Suppressor macrophage treated with lipopolysaccharide for 4 hours (primary cell): ENCODE data around the gene PHACTR4.
"Not testable (repeated sequence)": the region's sequence is repeated elsewhere in the genome, so short reads cannot be mapped to it uniquely, and the experiment has no call there.

ENCODE experiments used
- DNase-seq: peaks from one replicate; pipeline ENCODE4 v3.0.0-alpha.2; 2020

PHACTR4 gene

DNA sequence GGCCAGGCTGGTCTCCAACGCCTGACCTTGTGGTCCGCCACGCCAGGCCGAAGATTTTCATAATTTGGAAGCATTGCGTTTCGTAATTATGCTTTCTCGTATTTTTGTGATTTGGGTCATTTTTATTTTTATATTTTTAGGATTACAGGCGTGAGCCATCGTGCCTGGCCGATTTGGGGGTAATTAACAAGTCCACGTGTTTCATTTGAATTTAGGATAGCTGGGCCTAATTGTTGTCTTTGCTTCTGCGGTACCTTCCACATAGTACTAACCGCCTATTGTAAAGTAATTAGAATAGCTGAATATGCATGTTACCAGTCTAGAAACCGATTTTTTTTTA, 137.3 kb downstream of the PHACTR4 start:
- no peak for DNase-seq

DNA sequence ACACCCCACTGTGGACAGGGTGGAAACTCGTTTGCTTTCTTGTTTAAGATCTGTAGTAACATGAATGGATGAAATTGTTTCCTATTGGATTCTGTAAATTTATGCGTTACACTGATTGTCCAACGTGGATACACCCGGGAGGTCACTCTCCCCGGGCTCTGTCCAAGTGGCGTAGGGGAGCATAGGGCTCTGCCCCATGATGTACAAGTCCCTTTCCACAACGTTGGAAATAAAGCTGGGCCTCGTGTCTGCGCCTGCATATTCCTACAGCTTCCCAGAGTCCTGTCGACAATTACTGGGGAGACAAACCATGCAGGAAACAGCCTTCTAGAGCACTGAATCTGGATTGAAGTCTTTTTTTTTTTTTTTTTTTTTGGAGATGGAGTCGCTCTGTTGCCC, 137.7 kb downstream of the PHACTR4 start:
- DNase-seq = peak; percentile 14

DNA sequence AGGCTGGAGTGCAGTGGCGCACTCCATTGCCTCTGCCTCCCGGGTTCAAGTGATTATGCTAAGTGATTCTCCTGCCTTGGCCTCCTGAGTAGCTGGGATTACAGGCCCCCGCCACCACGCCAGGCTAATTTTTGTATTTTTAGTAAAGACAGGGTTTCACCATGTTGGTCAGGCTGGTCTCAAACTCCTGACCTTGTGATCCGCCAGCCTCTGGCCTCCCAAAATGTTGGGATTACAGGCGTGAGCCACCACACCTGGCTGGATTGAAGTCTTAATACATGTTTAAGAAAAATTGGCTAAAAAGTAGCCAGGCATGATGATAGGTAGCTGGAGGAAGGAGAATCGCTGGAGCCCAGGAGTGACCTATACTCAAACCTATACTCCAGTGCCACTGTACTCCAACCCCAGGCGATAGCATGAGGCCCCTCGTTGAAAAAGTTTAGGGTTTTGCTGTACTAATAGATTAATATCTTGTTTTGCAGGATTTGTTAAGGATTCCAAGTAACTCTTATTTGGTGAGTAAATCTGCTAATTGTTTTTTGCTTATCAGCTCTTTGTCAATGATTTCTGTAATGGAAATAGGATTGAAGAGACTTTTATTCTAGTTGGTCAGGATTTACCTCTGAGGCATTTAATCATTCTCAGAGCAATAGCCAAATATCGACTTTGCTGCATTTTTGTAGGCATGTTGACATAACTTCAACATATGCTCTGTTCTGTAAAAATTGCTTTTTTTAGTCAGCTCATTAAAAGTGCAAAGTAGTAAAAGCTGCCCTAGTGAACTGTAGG, 138.3 kb downstream of the PHACTR4 start:
- no peak for DNase-seq

DNA sequence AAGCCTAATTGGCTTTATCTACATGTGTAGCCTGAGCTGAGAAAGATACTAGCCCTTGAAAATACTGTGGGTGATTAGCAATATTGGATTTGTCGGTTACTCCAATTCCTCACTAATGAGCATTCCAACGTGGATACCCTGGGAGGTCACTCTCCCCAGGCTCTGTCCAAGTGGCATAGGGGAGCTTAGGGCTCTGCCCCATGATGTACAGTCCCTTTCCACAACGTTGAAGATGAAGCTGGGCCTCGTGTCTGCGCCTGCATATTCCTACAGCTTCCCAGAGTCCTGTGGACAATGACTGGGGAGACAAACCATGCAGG, 138.9 kb downstream of the PHACTR4 start:
- no peak for DNase-seq

DNA sequence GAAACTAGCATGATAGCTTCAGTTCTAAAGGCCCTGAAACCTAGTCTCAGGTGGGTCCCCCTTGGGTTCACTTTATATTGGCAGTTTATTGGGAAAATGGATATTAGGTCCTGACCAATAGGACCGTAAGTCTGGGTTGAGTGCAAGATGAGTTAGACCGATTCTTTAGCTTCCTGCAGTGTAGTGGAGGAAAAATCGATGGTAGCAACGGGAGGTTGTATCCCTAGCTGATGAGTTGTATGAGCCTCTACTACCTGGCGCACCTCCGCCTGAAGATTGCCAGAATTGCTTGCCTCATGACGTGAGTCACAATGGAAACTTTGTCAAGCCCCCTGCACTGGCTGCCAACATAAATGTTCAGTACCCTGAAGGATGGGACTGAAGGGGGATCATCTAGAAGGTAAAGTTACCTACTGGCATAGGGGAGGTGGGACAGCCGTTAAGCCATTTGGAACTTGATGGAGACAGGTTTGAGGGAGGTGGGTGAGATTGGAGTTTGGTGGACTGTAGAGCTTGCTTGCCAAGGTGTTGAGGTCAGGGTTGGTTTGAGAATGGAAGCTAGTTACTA, 140.2 kb downstream of the PHACTR4 start:
- DNase-seq = no peak

DNA sequence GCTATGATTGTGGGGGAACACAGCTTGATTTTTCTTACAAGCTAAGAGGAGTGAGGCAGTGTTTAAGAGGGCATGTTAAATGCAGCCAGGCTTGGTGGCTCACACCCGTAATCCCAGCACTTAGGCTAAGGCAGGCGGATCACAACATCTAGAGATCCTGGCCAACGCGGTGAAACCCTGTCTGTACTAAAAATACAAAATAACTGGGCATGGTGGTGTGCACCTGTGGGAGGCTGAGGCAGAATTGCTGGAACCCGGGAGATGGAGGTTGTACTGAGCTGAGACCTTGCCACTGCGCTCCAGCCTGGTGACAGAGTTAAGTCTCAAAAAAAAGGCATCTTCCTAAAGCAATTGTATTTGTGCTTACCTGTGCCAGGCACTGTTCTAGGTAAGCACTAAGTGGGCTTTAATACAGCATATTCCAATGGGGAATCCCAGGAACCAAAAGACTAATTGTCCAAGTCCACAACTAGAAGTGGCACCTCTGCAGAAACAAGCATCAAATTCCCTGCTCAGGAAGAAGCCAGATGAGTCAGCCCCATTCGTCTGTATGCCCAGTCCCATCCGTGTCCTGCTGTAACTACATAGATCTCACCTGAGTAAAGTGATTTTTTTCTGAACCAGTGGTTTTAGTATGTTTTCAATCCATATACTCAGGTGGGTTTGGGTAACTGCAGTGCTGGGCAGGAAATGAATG, 140.9 kb downstream of the PHACTR4 start:
- DNase-seq = no peak

DNA sequence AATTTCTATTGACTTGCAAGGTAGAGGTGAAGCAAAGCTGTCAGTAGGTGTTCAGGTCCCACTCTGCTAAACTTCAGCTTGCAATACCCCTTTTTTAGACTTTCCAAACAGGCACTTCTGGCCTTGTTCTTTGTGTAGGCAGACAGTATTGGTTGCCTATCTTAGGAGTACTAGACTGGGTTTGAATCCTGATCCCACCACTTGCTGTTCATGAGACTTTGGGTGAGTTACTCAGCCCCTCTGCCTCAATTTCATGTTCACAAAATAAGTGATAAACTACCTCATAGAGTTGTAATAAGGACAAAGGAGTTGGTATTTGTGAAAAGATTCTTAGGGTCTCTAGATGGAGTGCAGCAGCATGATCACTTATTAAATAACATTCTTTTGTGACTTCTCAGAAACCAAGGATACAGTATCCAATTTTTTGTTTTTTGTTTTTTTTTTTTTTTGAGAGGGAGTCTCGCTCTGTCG, 141.5 kb downstream of the PHACTR4 start:
- DNase-seq = no peak

DNA sequence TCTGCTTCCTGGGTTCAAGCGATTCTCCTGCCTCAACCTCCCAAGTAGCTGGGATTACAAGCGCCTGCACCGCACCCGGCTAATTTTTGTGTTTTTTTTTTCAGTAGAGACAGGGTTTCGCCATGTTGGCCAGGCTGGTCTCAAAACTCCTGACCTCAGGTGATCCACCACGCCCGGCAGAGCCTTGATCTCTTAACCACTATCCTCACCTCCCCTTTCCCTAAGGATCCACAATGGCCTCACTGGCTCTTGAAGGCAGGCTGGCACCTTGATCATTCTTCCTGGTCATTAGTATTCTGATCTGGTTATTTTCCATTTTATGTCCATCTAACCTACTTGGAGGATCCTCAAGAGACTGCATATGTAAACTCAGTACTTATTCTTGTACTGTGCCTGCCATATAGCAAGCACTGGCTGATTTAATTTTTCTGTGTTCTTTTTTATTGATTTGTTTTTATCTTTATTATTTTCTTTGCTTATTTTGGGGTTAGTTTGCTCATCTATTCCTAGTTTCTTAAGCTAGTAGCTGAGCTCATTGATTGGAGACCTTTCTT, 142.6 kb downstream of the PHACTR4 start:
- DNase-seq = no peak

DNA sequence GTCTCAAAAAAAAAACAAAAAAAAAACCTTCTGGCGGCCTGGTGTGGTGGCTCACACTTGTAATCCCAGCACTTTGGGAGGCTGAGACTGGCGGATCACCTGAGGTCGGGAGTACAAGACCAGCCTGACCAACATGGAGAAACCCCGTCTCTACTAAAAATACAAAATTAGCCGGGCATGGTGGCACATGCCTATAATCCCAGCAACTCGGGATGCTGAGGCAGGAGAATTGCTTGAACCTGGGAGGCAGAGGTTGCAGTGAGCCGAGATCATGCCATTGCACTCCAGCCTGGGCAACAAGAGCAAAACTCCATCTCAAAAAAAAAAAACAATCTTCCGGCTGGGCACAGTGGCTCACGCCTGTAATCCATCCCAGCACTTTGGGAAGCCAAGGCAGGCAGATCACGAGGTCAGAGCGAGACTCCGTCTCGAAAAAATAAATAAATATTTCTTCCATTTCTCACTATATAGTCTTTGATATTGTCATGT, 144.9 kb downstream of the PHACTR4 start:
- not testable (repeated sequence) for DNase-seq

DNA sequence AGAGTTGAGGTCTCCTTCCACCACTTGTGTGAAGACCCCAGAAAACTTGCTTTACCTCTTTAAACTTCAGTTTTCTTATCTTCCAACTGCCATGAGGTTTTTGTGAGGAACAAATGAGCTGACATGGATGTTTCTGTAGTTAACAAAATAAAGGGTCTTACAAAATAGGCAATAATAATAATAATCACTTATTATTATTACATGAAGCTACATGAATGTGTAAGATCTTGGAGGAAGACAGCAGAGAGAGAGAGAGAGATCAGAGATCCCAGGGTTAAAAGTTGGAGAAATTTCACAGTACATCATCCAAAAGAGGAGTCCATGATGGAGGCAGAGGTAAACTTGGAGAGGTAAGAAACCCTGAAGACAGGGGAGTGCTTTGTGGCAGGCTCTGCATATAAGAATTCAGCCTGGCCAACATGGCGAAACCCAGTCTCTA, 147.0 kb downstream of the PHACTR4 start:
- DNase-seq = no peak

DNA sequence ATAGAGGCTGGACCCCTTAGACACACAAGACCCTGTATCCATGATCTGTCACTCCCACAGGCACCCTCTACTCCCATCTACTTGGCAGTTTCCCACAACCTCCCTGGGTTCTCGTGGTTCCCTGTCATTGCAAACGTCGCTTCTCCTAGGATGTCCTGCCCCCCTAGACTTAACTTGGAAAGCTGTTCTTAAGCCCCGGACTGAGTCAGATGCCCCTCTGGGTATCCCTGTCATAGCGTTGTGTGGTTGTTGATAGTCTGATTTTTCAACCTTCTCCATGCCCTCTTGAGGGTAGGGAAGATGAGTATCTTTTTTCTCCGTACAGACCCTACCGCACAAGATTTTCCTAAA, 148.1 kb downstream of the PHACTR4 start:
- peak; percentile 8 for DNase-seq

DNA sequence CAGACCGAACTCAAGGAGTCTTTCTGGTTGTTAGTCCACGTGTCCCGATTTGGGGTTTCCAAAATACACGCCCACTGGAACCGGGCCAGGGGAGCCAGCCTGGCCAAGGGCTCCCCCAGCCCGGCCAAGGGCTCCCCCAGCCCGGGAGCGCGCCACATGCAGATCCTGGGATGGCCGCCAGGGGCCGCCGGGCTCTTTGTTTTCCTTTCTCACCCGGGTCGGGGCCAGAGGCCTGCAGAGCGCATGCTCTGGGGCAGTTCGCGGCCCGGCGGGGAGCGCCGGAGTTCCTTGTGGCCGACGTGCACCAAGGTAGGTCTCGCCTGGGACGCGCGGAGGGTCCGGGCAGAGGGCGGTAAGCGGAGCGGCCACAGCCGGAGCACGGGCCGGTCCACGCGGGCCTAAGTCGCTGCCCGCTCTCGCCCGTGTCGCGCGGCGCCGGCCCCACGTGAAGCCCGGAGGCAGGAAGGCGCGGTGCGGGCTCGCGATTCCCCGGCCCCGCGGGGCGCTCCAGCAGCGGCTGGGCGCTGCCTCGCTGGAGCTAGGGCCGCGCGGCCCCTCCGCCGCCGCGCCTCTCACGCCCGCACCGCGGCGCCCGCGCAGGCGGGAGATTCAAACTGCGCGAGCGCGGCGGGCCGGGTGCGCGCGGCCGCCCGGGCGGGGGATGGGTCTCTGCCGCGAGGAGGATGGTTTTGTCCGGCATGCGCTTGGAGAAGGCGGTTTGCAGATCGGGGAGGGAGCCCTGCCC, 148.6 kb downstream of the PHACTR4 start:
- peak; percentile 92 for DNase-seq

DNA sequence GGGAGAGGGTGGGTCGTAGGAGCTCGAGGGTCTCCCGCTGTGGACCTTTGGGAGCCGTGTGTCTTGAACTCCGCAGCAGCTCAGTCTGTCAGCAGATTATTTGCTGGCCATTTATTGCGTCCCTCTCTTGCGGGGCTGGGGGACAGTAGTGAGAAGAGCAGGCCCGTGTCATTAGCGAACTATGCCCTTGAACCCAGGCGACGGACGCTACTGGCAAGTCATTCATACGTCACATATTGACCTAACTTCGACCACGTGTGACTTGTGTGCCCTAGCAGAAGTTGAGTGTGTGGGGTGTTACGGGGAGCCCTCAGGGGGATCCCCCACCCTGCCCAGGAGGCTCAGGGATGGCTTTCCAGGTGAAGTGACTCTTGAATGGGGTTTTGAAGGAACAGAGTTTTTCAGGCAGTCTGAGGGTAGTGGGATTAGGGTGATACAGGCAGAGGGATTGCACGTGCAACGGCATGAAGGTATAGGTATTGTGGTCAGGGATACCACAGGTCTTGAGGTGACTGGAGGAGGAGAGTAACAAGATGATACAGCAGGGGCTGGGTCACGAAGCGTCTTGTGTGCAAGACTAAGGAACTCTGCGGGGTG, 149.3 kb downstream of the PHACTR4 start:
- peak; percentile 28 for DNase-seq

DNA sequence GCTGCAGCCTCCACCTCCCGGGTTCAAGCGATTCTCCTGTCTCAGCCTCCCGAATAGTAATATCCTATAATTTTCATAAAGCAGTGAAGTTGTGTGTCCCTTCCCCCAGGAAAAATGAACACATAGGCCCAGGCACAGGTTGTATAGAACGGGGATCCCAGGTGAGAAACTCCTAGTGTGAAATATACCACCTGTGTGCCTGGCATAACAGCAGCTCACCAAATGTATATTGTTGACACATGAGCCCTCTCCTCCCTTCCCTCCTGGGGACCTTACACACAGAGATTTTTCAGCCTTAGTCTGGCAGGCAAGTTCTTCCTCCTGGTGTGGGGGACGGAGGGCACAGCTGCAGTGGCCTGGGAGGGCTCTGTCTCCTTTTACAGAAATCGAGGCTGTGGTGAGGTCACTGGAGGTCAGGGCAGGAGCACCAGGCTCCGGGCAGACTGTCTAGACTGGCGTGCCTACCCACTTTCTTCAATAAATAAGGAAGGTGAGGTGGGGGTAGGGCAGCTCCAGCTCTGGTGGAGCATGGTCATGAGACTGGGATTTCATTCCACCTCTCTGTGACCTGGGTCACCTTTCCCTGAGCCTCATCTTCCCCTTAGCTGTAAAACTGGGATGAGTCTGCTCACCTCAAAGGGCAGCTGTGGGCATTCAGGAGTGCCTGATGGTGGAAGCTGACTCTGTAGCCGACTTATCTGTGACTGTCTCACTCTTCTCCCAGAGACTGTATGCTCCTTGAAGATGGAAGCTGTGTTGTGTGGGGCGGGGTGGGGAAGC, 150.6 kb downstream of the PHACTR4 start:
- no peak for DNase-seq

DNA sequence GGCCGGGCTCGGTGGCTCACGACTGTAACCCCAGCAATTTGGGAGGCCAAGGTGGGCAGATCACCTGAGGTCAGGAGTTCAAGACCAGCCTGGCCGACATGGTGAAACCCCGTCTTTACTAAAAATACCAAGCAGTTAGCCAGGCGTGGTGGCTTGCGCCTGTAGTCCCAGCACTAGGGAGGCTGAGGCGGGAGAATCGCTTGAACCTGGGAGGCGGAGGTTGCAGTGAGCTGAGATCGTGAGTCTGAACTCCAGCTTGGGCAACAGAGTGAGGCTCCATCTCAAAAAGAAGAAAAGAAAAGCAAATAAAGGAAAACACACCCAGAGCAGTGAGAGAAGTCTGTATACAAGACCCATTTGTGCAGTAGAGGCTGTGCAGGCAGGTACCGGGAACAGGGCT, 151.3 kb downstream of the PHACTR4 start:
- DNase-seq = not testable (repeated sequence)

DNA sequence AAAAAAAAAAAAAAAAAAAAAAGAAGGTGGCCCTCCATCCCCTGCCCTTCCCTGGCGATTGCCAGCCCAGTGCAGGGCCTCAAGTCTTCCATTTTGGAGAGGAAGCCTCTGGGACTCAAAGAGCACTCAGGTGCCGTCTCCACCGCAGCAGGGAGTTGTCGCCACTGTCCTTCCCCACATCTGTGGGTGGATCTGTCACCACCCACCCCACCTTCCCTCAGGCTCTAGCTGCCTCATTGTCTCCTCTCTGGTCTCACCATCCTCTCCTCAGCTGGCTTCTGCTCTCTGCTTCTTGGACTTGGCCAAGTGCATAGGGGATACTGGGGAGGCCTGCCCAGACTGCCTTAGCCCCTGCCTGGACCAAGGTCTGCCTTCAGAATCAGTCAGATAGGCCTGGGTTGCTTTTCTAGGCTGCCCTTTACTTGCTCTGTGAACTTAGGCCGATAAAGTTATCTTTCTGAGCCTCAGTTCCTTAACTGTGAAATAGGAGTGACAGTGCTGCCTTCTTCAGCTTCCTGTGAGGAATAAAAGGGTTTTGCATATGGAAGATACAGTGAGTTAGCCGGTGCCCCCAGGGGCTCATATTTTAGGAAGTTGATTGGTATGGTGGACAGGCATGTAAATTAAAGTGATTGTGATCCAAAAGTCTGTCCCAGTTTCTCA, 152.1 kb downstream of the PHACTR4 start:
- no peak for DNase-seq

DNA sequence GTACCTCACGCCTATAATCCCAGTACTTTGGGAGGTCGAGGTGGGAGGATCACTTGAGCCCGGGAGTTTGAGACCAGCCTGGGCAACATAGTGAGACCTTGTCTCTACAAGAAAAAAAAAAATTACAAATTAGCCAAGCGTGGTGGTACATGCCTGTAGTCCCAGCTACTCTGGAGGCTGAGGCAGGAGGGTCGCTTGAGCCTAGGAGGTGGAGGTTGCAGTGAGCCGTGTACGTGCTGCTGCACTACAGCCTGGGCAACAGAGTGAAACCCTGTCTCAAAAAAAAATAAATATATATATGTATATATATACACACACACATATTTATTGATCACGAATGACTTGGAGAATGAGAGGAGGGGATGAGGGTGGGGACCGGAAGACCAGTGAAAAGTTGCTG, 153.0 kb downstream of the PHACTR4 start:
- not testable (repeated sequence) for DNase-seq

DNA sequence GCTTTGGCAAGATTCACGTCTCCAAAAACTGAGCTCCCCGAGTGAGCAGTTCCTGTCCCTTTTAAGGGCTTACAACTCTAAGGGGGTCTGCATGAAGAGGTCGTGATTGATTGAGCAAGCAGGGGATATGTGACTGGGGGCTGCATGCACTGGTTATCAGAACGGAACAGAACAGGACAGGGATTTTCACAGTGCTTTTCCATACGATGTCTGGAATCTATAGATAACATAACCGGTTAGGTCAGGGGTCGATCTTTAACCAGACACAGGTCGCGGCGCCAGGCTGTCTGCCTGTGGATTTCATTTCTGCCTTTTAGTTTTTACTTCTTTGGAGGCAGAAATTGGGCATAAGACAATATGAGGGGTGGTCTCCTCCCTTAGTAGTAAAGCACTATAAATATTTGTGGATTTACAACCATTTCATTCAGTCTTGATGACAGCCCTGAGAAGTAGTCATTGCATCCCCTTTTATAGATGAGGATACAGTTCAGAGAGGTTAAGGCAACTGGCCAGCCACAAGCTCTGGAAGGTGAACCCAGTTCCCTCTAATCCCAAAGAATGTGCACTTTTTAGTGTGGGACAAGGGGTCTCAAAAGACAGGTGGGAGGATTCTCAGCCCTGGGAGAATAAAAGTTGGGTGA, 155.6 kb downstream of the PHACTR4 start:
- DNase-seq = not testable (repeated sequence)

DNA sequence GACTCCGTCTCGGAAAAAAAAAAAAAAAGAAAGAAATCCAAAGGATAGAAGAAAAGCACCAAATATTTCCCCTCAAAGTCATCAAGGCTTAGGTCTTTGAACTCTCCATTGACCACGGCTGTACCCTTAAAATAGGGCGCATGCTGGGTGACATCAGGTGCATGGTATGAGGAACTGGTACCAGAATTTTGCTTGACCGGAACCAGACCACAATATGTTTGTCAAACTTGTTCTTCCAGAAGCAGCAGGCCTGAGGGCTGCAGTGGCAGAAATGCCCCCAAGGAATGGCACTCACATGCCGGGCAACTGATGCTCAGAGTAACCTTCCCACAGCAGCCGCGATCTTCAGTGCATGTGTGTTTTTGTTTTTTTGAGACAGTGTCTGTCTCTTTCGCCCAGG, 157.3 kb downstream of the PHACTR4 start:
- DNase-seq = no peak

DNA sequence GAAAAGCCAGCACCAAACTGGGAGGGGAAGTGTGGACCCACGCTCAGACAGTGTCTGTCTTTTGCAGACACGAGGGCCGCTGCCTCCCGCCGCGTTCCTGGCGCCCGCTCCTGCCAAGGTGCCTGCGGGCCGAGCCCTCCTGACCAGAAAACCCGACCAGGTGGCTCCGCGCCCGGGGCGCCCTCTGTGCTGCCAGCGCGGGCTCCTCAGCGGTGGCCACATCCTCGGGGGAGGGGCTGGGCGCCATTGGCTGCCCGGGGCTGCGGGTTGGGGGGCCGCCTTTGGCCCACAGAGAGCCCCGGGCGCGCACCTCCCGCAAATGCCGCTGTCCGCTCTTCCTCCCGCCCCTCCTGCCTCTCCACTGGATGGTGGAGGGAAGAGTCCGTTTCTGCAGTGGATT, 160.9 kb downstream of the PHACTR4 start:
- DNase-seq = no peak

DNA sequence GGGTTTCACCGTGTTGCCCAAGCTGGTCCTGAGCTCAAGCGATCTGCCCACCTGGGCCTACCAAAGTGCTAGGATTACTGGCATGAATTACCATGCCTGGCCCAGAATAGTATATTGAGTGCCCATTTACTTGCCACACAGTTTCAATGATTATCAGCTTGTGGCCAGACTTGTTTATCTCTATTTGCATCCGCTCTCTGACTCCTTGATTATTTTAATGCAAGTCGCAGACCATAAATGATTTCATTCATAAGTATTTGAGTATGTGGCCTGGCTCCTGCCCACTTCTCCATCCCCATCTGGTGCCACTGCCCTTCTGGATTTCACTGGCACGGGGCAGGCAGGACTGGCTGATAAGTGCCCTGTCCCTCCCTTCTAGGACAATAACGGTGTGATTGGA, 165.1 kb downstream of the PHACTR4 start:
- no peak for DNase-seq
